AG09319 (cell line): ENCODE measurements around the gene MAS1L.

ENCODE experiments used
- DNase-seq: peaks from one replicate; pipeline ENCODE4 v3.0.0-alpha.2; 2010; ENCODE audit warnings: low read depth; ENCODE audit errors: extremely low read depth
- TF ChIP-seq, protein P1 (sequence below): IDR thresholded peaks from 2 replicates; pipeline ENCODE4 v1.5.1; 2011; ENCODE audit warnings: low read depth, mild to moderate bottlenecking, inconsistent platforms, low read length, moderate library complexity

Gene MAS1L

DNA sequence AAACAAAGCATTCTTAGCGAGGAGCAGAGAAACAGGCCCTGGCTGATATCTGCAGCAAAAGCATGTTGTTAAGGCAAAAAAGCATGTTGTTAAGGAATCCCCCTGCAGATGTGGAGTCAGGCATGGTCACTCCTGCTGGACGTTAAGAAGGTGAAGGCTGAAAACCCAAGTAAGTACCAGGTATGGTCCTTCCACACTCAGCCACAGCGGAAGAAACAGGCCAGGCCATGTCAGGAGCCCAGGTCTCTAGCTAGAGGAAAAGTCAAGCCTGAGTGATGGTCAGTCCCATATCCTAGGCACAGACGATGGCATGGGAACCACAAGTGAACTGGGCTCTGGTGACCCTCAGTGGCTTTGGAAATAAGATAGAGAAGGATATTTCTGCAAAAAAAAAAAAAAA, 32.5 kb upstream of the MAS1L start:
- TF ChIP-seq, protein P1, sequence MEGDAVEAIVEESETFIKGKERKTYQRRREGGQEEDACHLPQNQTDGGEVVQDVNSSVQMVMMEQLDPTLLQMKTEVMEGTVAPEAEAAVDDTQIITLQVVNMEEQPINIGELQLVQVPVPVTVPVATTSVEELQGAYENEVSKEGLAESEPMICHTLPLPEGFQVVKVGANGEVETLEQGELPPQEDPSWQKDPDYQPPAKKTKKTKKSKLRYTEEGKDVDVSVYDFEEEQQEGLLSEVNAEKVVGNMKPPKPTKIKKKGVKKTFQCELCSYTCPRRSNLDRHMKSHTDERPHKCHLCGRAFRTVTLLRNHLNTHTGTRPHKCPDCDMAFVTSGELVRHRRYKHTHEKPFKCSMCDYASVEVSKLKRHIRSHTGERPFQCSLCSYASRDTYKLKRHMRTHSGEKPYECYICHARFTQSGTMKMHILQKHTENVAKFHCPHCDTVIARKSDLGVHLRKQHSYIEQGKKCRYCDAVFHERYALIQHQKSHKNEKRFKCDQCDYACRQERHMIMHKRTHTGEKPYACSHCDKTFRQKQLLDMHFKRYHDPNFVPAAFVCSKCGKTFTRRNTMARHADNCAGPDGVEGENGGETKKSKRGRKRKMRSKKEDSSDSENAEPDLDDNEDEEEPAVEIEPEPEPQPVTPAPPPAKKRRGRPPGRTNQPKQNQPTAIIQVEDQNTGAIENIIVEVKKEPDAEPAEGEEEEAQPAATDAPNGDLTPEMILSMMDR: no peak
- no peak for DNase-seq

DNA sequence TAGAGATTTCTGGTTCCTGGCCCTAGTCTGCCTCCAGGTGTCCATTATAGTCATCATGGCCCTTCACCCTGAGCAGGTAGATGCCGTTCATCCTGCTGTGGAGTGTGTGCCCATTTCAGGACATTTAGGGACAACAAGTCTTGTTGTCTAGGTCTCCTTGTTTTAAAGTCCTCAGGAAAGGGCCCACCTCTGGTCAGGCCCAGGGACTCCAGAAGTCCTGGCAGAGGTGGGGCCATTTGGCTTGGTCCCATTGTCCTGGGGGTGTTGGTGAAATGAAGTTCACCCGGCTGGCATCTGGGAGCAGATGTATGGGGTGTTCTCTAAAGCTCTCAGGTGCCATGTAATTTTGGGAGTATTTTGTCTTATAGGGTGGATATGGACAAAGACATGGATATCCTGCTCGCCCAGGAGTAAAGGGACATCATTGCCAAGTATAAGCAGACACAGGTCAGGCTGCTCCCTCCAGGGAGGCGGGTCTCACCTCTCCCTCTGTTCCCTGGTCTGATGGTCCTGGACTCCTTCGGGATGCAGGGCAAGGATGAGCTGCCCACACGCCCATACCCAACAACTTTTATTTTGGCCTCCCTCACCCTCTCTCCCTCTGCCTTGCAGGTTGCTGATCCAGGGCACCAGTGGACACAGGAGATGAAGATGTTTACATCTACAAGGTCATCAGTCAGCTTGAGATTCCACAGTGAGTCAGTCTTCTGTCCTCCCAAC, 31.7 kb upstream of the MAS1L start:
- no peak for DNase-seq
- TF ChIP-seq, protein P1: no peak

DNA sequence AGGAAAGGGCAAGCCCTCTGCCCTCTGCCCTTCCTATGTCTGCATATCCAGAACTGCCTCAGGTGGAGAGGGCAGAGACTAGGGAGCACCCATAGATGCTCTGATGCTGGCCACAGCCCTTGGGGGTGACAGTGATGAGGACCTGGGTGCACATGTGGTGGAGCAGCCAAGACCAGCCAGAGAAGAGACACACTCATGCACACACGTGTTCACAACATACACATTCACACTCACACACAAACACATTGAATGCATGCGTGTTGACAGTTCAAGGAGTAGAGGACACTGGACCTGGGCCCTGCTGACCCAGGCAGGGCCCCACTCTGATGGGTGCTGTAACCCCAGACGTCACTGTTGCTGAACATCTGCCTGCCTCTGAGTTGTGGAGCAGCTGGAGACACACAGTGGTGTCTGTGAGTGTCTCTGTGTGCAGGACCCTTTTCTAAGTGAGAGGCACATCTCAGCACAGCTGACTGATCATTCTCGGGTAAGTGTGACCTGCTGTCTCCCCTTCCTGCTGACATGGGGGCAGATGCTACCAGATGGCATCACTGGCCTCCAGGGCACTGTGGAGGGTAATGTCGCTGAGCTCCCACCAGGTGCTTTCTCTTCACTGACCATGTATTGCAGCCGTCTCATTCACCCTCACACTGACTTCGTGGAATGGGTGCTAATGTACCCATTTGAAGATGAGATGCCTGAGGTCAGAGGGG, 30.1 kb upstream of the MAS1L start:
- TF ChIP-seq, protein P1: no peak
- DNase-seq: no peak

DNA sequence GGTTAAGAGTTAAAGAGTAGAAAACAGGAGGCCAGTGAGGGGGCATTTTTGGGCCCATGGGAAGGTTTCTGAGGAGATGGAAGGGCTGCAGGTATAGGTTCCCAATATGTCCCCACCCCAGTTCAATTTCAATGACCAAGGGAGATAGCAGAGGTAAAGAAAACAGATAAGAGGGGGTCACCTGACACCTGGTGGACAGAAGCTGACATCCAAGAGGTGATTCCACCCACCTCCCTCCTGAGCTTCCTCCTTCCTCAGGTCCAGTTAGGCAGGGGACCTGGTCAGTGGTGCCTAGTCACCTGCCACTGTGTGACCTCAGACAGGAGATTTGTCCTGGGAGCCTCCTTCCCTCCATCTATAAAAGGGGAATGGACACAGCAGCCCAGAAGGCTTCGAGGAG, 29.5 kb upstream of the MAS1L start:
- TF ChIP-seq, protein P1: no peak
- no peak for DNase-seq

DNA sequence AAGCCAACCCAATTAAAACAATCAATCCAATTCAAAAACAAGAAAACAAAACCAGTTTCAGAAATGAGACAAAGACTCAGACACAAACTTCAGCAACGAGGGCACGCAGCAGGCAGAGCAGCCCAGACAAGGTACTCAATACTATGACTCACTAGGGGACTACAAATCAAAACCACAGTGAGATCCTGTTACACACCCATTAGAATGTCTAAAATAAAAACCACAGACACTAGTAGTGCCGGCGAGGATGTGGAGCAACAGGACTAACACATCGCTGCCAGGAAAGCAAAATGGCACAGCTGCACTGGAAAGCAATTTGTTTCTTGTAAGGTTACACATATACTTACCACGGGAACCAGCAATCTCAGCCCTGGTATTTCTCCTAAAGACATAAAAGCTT, 28.4 kb upstream of the MAS1L start:
- TF ChIP-seq, protein P1: no peak
- DNase-seq: no peak

DNA sequence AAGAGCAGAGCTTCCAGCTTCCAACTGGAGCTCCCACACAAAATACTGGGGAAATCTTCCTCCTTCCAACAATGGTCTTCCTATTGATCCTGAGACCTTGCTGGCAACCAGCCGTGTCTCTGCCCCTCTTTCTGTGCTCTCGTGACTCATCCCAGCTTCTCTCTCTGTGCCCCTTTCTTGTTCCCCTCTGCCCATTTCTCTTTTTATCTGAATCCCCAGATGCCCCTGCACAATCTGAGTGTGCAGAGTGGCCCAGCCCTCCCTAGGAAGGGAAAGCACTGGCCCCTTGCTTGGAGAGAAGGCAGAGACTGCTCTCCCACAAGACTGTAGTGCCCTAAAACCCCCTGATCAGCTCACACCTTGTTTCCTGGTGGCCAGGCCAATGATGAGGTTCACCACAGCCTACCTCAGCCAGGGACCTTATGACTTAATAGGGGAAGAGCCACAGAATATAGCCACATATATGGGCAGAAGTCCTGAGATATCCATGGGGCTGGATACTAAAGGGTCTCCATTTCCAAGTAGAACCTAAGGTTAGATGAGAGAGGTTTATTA, 23.1 kb upstream of the MAS1L start:
- DNase-seq: no peak
- TF ChIP-seq, protein P1: no peak

DNA sequence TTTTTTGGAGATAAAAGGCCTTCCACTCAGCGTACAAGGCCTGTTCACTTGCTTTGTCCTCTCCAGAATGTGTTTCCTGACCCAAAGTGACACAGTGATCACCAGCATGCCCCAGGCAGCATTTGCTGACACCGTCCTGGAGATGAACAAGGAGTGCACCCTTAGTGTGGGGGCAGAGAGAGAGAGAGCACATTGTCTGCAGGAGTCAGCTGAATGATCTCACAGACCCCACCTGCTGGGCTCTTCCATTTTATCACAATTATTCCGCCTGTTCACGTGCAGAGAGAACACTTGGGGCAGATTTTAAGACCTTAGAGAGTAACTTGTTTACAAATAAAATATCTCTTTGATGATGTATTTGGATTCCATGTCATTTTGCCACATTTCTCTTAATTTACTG, 22.4 kb upstream of the MAS1L start:
- TF ChIP-seq, protein P1: no peak
- DNase-seq: no peak
